ENCODE data around the gene CHRNA7. TPM values are rescaled to one million over a fixed set of nuclear protein-coding genes. Genes with fewer than 3 reads are reported as not detected.

Gene CHRNA7
- total RNA-seq, 1 experiment from 2014 or later, result 7.8 TPM

DNA sequence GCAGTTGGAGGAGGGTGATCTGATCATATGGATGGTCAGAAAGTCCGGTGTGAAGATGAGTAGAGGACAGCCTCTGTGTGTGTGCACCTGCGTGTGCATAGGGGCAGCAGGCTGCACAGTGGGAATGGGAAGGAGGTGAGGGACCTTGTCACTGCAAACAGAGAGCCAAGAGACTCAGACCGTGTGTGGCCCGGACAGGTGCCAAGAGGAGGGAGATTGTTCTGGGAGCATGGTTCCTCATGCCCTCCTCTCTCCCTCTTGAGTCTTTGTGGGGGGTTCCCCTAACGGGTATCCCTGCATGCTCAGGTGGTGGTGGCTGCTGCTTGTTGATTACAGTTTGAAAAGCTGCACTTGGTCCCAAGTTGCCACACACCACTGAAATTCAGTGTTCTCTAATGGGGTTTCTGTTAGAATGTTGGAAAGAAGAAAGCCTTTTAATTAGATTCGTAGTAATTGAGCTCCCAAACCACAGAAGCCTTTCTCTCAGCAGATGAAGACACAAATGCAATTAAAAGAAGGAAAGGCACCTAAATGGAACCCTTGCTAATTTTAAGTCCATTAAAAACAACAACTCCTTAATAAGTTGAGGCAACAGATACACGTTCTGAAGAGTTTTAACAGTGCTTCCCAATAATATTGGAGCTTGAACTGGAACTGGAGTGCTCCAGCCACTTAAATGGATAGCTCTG lies 68.9 kb downstream of the CHRNA7 start:
- POLR2A ChIA-PET, result no interaction called here
- H3K4me3 Mint-ChIP-seq, result no peak overlapping the region
- H3K4me1 Mint-ChIP-seq, result peaks cover 45% of the 10 kb centered on the region
- no peak for DNase-seq (ENCODE audit: low spot score)
- no peak overlapping the region; the same call in 1 of the 2 replicates for H3K27ac Mint-ChIP-seq
- H3K27me3 Mint-ChIP-seq (ENCODE audit: low read depth), result no peaks in the 10 kb centered on the region; the same call in 1 of the 2 replicates
- H3K9me3 Mint-ChIP-seq, result peaks cover 4% of the 10 kb centered on the region; the same call in 1 of the 2 replicates
- TF ChIP-seq NFYB (CRISPR knock-in tag; conservative IDR thresholded peaks at IDR 0.05; ENCODE audit: low read depth), result no peak
- no peak for TF ChIP-seq RORB (CRISPR knock-in tag; IDR thresholded peaks at IDR 0.05)
- TF ChIP-seq, protein P1, sequence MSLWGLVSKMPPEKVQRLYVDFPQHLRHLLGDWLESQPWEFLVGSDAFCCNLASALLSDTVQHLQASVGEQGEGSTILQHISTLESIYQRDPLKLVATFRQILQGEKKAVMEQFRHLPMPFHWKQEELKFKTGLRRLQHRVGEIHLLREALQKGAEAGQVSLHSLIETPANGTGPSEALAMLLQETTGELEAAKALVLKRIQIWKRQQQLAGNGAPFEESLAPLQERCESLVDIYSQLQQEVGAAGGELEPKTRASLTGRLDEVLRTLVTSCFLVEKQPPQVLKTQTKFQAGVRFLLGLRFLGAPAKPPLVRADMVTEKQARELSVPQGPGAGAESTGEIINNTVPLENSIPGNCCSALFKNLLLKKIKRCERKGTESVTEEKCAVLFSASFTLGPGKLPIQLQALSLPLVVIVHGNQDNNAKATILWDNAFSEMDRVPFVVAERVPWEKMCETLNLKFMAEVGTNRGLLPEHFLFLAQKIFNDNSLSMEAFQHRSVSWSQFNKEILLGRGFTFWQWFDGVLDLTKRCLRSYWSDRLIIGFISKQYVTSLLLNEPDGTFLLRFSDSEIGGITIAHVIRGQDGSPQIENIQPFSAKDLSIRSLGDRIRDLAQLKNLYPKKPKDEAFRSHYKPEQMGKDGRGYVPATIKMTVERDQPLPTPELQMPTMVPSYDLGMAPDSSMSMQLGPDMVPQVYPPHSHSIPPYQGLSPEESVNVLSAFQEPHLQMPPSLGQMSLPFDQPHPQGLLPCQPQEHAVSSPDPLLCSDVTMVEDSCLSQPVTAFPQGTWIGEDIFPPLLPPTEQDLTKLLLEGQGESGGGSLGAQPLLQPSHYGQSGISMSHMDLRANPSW (CRISPR knock-in tag; conservative IDR thresholded peaks at IDR 0.05; ENCODE audit: low read depth), result no peak
- TF ChIP-seq, protein P2, sequence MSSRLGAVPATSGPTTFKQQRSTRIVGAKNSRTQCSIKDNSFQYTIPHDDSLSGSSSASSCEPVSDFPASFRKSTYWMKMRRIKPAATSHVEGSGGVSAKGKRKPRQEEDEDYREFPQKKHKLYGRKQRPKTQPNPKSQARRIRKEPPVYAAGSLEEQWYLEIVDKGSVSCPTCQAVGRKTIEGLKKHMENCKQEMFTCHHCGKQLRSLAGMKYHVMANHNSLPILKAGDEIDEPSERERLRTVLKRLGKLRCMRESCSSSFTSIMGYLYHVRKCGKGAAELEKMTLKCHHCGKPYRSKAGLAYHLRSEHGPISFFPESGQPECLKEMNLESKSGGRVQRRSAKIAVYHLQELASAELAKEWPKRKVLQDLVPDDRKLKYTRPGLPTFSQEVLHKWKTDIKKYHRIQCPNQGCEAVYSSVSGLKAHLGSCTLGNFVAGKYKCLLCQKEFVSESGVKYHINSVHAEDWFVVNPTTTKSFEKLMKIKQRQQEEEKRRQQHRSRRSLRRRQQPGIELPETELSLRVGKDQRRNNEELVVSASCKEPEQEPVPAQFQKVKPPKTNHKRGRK (CRISPR knock-in tag; IDR thresholded peaks at IDR 0.05; ENCODE audit: borderline replicate concordance), result no peak
- TF ChIP-seq, protein P3, sequence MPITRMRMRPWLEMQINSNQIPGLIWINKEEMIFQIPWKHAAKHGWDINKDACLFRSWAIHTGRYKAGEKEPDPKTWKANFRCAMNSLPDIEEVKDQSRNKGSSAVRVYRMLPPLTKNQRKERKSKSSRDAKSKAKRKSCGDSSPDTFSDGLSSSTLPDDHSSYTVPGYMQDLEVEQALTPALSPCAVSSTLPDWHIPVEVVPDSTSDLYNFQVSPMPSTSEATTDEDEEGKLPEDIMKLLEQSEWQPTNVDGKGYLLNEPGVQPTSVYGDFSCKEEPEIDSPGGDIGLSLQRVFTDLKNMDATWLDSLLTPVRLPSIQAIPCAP (CRISPR knock-in tag; IDR thresholded peaks at IDR 0.05), result no peak
- no peak for TF ChIP-seq ETV6 (CRISPR knock-in tag; IDR thresholded peaks at IDR 0.05)
- TF ChIP-seq, protein P4, sequence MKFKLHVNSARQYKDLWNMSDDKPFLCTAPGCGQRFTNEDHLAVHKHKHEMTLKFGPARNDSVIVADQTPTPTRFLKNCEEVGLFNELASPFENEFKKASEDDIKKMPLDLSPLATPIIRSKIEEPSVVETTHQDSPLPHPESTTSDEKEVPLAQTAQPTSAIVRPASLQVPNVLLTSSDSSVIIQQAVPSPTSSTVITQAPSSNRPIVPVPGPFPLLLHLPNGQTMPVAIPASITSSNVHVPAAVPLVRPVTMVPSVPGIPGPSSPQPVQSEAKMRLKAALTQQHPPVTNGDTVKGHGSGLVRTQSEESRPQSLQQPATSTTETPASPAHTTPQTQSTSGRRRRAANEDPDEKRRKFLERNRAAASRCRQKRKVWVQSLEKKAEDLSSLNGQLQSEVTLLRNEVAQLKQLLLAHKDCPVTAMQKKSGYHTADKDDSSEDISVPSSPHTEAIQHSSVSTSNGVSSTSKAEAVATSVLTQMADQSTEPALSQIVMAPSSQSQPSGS (CRISPR knock-in tag; IDR thresholded peaks at IDR 0.05; ENCODE audit: borderline replicate concordance, low read depth), result no peak
- TF ChIP-seq ZNF263 (CRISPR knock-in tag; IDR thresholded peaks at IDR 0.05; ENCODE audit: low read depth), result no peak
- TF ChIP-seq, protein P5, sequence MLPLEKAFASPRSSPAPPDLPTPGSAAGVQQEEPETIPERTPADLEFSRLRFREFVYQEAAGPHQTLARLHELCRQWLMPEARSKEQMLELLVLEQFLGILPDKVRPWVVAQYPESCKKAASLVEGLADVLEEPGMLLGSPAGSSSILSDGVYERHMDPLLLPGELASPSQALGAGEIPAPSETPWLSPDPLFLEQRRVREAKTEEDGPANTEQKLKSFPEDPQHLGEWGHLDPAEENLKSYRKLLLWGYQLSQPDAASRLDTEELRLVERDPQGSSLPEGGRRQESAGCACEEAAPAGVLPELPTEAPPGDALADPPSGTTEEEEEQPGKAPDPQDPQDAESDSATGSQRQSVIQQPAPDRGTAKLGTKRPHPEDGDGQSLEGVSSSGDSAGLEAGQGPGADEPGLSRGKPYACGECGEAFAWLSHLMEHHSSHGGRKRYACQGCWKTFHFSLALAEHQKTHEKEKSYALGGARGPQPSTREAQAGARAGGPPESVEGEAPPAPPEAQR (CRISPR knock-in tag; IDR thresholded peaks at IDR 0.05), result no peak
- TF ChIP-seq ZNF671 (CRISPR knock-in tag; IDR thresholded peaks at IDR 0.05), result no peak
- TF ChIP-seq KAT7 (CRISPR knock-in tag; IDR thresholded peaks at IDR 0.05; ENCODE audit: borderline replicate concordance), result no peak
- TF ChIP-seq, protein P6, sequence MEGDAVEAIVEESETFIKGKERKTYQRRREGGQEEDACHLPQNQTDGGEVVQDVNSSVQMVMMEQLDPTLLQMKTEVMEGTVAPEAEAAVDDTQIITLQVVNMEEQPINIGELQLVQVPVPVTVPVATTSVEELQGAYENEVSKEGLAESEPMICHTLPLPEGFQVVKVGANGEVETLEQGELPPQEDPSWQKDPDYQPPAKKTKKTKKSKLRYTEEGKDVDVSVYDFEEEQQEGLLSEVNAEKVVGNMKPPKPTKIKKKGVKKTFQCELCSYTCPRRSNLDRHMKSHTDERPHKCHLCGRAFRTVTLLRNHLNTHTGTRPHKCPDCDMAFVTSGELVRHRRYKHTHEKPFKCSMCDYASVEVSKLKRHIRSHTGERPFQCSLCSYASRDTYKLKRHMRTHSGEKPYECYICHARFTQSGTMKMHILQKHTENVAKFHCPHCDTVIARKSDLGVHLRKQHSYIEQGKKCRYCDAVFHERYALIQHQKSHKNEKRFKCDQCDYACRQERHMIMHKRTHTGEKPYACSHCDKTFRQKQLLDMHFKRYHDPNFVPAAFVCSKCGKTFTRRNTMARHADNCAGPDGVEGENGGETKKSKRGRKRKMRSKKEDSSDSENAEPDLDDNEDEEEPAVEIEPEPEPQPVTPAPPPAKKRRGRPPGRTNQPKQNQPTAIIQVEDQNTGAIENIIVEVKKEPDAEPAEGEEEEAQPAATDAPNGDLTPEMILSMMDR (IDR thresholded peaks at IDR 0.05), result no peak
- TF ChIP-seq ZNF121 (CRISPR knock-in tag; IDR thresholded peaks at IDR 0.05), result no peak
- TF ChIP-seq PRRX2 (CRISPR knock-in tag; IDR thresholded peaks at IDR 0.05), result no peak
- no peak for TF ChIP-seq ZNF219 (CRISPR knock-in tag; IDR thresholded peaks at IDR 0.05; ENCODE audit: borderline replicate concordance)
- TF ChIP-seq TEAD1 (CRISPR knock-in tag; IDR thresholded peaks at IDR 0.05), result no peak
- CTCF ChIA-PET, result interaction anchor here (1.4 to 2.1 kb wide), 2 partner anchors 70 to 121 kb away, joined by 8 to 12 read pairs; no protein-coding TSS in a partner anchor
- H3K36me3 Mint-ChIP-seq, result peaks cover 8% of the 10 kb centered on the region; the same call in 1 of the 2 replicates
- no peak for ATAC-seq
